Left ventricle myocardium inferior (tissue), 1 donor: ENCODE measurements around the gene SIX5. TPM values are rescaled to one million over a fixed set of nuclear protein-coding genes. Genes with fewer than 3 reads are reported as not detected.
"Not testable (repeated sequence)": the region's sequence is repeated elsewhere in the genome, so short reads cannot be mapped to it uniquely, and the experiment has no call there.

Source experiments
- DNase-seq: peaks from one replicate; pipeline ENCODE4 v3.0.0-alpha.2; 2020
- H3K27ac ChIP-seq: fragments of 200-600 bp; replicated peaks from 2 replicates; pipeline ENCODE4 v1.8.0; 2021
- H3K27me3 ChIP-seq: fragments of 200-600 bp; 2 replicates; pipeline ENCODE4 v1.8.0; 2021; ENCODE audit warnings: low read depth
- H3K36me3 ChIP-seq: fragments of 200-600 bp; 2 replicates; pipeline ENCODE4 v1.8.0; 2021
- H3K4me1 ChIP-seq: fragments of 200-600 bp; 2 replicates; pipeline ENCODE4 v1.8.0; 2021
- H3K4me3 ChIP-seq: fragments of 200-600 bp; 2 replicates; pipeline ENCODE4 v1.8.0; 2021; ENCODE audit warnings: mild to moderate bottlenecking, moderate library complexity
- H3K9me3 ChIP-seq: fragments of 200-600 bp; replicated peaks from 2 replicates; pipeline ENCODE4 v1.8.0; 2021
- CTCF ChIP-seq: fragments of 200-600 bp; IDR thresholded peaks from 2 replicates; pipeline ENCODE4 v1.8.0; 2021; ENCODE audit warnings: antibody characterized with exemption, mild to moderate bottlenecking, borderline replicate concordance
- intact Hi-C: fragments of 100-400 bp; cut with micrococcal nuclease; formaldehyde crosslinking; loops from one replicate; pipeline ENCODE4 v1.11.0; 2022
- total RNA-seq: library from RNA; stranded (reverse); fragmentation: NEBNext Ultra II Directional; extraction: Animal tissue kit (Norgen Biotek cat#: 25700); gene quantifications from one replicate; pipeline ENCODE4 v1.2.1, GENCODE V29; 2021
- donor health status: DM: no; HTN: yes; CAD: no; lungs with severe emphysema.

SIX5 gene
- total RNA-seq, 1 donor from 2014 or later = 21.8 TPM

DNA sequence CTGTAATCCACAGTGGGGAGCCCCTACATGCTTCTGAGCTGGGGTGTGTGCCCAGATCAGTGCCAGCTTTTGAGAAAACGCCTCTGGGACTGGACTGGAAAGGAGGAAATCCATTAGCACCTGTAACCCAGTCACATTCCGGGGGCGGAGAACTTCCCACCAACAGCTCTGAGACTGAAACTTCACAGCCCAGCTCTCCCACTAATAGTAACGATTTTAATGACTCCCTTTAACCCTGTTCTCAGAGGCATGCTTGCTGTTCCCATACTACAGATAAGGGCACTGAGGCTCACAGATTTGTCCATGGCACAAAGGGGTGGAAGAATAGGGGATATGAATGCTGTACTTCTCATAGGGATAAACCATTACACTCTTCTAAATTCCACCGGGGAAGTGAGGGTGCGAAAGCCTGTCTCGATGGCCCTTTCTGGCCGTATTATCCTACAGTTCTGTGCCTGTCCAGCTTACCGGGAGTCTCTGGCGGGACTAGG lies 39.2 kb downstream of the SIX5 start:
- Histone ChIP-seq H3K9me3 (no peaks in the 10 kb centered on the region), H3K27ac (peak overlapping the region; percentile 76), H3K4me1 (peaks cover 27% of the 10 kb centered on the region), H3K27me3 (no peaks in the 10 kb centered on the region), H3K36me3 (no peaks in the 10 kb centered on the region), H3K4me3 (peak overlapping the region; percentile 87)
- intact Hi-C loops = no loop called here
- no peak for DNase-seq
- TF ChIP-seq CTCF = no peak

DNA sequence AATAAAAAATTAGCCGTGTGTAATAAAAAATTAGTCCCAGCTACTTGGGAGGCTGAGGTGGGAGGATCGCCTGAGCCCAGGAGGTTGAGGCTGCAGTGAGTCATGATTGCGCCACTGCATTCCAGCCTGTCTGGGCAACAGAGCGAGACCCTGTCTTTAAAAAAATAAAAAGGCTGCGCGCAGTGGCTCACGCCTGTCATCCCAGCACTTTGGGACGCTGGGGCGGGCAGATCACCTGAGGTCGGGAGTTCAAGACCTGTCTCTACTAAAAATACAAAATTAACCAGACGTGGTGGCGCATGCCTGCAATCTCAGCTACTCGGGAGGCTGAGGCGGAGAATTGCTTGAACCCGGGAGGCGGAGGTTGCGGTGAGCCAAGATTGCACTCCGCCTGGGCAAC lies 40.4 kb downstream of the SIX5 start:
- intact Hi-C loops, H3K9me3 ChIP-seq, H3K27me3 ChIP-seq, DNase-seq, H3K4me3 ChIP-seq, H3K36me3 ChIP-seq, H3K27ac ChIP-seq: not testable (repeated sequence)
- peaks cover 27% of the 10 kb centered on the region for H3K4me1 ChIP-seq

DNA sequence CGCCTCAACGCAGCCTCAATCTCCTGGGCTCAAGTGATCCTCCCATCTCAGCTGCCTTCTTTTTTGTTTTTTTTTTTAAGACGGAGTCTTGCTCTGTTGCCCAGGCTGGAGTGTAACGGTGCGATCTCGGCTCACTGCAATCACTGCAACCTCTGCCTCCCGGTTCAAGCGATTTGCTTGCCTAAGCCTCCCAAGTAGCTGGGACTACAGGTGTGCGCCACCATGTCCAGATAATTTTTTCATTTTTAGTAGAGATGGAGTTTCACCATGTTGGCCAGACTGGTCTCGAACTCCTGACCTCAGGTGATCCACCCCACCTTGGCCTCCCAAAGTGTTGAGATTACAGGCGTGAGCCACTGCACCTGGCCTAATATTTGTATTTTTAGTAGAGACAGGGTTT lies 49.0 kb downstream of the SIX5 start:
- H3K27me3 ChIP-seq, intact Hi-C loops, H3K27ac ChIP-seq, H3K4me3 ChIP-seq, DNase-seq, H3K9me3 ChIP-seq: not testable (repeated sequence)
- H3K4me1 ChIP-seq = peaks cover 30% of the 10 kb centered on the region
- H3K36me3 ChIP-seq = peaks cover 18% of the 10 kb centered on the region

- no peak for DNase-seq
- Histone ChIP-seq H3K27me3 (no peaks in the 10 kb centered on the region), H3K36me3 (peaks cover 12% of the 10 kb centered on the region), H3K27ac (peak overlapping the region; percentile 95), H3K9me3 (no peaks in the 10 kb centered on the region), H3K4me3 (peak overlapping the region; percentile 75), H3K4me1 (peaks cover 30% of the 10 kb centered on the region)
- no peak for TF ChIP-seq CTCF
- intact Hi-C loops = no loop called here
Measured at GRCh38 chr19:45717983-45718650, 50.9 kb downstream of the SIX5 start.

GRCh38 chr19:45717131-45717982 lies 51.7 kb downstream of the SIX5 start:
- Histone ChIP-seq H3K9me3 (no peaks in the 10 kb centered on the region), H3K27me3 (no peaks in the 10 kb centered on the region), H3K36me3 (peaks cover 15% of the 10 kb centered on the region), H3K4me1 (peaks cover 30% of the 10 kb centered on the region), H3K27ac (peak overlapping the region; percentile 95), H3K4me3 (peak overlapping the region; percentile 75)
- DNase-seq = peak; percentile 98
- intact Hi-C loops = no loop called here
- TF ChIP-seq CTCF = peak; percentile 23

DNA sequence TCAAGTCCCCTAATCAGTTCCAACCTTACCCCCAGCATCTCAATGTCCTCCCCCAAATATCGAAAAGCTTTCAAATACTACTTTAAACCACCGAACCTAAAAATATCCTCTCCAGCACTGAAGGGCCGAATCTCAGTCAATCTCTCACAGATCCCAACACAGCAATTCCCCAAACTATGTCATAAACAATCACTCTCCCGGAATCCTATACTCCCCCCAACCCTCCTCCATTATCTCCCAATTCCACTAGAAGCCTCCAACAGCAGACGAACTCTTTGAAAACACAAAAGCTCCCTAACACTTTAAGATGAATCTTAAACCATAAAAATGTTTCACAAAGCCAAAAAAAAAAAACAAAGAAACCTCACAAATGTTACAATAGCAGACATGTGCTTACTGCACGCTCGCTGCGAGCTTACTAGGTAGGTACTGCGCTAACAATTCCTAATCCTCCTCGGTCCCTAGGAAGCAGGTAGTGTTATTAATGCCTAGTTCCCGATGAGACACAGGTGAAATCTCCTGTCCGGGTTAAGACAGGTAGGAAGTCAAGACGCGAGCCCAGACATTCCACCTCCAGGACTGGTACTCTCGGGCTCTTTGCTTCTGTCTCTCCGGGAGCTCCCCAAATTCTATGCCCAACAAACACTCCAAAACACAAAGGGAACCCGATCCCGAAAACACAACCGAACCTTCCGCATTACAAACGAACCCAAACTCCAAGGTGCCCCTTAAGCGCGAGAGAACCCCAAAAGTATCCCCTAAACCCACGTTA lies 52.5 kb downstream of the SIX5 start:
- intact Hi-C loops = no loop called here
- H3K9me3 ChIP-seq = no peaks in the 10 kb centered on the region
- H3K27me3 ChIP-seq = no peaks in the 10 kb centered on the region
- peaks cover 23% of the 10 kb centered on the region for H3K36me3 ChIP-seq
- peak overlapping the region; percentile 75 for H3K4me3 ChIP-seq
- no peak for DNase-seq
- no peak for TF ChIP-seq CTCF
- peak overlapping the region; percentile 95 for H3K27ac ChIP-seq
- H3K4me1 ChIP-seq = peaks cover 24% of the 10 kb centered on the region
